ENCODE measurements around the gene AKR1E2.
"Not testable (repeated sequence)": the region's sequence is repeated elsewhere in the genome, so short reads cannot be mapped to it uniquely, and the experiment has no call there.

The AKR1E2 gene

DNA sequence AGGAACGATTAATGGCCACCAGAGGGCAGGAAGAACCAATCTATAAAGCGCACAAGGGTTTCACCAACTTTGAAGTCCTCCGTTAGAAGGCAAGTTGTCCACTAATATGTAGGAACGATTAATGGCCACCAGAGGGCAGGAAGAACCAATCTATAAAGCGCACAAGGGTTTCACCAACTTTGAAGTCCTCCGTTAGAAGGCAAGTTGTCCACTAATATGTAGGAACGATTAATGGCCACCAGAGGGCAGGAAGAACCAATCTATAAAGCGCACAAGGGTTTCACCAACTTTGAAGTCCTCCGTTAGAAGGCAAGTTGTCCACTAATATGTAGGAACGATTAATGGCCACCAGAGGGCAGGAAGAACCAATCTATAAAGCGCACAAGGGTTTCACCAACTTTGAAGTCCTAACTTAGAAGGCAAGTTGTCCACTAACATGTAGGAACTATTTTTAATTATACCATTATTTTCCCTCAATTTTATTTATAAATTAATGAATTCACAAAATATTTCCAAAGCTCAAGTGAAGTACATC lies 10.3 kb upstream of the AKR1E2 start:
- DNase-seq: not testable (repeated sequence)

DNA sequence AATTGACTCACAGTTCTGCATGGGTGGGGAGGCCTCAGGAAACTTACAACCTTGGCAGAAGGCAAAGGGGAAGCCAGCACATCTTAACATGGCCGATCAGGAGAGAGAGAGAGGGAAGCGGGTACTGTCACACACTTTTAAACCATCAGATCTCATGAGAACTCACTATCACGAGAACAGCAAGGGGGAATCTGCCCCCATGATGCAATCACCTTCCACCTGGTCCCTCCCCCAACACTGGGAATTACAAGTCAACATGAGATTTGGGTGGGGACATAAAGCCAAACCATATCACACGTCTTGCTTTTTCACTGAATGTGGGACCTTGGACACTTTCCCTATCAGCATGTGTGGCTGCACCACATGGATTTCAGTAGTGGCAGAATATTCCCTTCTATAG lies 9.0 kb upstream of the AKR1E2 start:
- no peak for DNase-seq

DNA sequence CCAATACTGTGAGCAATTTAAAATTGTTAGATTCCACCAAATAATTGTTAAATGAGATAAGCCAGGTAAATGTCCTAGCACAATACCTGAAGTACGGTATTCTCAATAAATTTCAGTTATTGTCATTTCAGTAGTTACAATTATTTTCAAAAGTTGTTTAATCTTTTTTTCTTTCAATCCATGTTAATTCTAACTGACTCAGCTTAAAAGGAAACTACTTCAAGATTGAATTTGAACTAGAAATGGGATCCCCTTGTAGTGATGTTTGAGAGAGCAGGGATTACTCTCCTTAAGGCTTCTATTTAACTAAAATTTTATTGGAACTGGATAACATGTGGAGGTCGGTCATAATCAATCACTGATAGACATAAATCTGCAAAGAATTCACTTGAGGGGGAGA lies 6.9 kb upstream of the AKR1E2 start:
- DNase-seq: no peak

DNA sequence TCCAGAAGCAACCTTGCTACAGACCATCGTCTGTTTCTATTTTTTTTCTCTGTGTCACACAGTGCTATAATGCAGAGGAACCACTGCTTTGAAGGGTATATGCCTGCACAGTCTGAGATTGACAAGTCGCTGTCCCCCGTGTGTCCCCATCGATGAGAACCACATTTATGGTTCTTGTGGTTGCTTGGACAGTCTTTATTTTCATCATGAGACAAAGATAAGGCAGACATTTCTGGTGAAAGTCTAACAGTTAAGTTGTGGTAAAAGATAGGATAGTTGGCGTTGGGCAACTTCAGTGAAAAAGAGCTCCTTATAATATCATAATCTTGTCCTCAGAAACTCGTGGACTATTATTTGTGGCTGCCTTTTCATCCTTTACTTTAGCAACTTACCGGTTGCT lies 6.3 kb upstream of the AKR1E2 start:
- DNase-seq: no peak

DNA sequence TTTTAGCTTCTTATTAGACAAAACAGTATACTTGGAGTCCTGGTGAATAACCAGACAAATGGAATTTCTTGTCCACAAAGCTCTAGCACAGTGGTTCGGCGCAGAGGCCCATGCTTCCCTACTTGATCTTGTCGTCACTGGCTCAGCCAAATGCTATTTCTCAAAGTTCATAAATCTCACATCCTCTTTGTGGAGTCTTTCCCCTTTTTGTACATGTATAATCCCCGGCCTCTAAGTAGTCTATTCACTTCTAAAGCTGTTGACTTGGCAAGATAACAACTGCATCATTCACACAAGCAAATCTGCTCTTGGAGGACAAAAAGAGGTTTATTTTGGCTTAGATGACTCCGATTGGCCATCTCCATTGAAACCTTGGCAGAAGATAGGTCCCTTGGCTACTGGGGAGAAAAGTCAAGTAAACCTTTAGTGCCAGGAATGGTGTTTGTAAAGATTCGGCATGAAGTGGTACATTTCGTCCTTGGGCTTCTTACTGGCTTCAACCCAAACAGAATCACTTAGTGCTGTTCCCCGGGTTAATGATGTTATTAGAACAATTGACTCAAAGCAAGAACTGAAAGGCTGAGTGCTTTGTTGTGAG lies 5.1 kb upstream of the AKR1E2 start:
- no peak for DNase-seq

DNA sequence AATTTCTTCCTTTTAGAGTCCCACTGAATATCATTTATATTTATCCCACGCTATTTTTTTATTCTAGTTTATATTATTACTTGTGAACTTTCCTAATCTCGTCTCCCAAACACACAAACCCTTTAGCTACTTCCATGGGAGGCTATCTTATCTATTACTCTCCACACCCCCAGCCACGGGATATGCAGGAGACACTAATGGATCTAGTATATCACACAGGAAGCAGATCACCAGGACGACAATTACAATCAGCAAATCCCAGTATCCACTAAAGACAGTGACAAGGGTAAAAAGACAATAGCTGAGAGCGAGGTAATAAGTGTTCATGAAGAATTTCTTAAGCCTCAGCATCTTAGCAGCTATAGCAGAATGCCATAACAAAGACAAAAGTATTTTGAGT lies 3.8 kb upstream of the AKR1E2 start:
- DNase-seq: no peak

DNA sequence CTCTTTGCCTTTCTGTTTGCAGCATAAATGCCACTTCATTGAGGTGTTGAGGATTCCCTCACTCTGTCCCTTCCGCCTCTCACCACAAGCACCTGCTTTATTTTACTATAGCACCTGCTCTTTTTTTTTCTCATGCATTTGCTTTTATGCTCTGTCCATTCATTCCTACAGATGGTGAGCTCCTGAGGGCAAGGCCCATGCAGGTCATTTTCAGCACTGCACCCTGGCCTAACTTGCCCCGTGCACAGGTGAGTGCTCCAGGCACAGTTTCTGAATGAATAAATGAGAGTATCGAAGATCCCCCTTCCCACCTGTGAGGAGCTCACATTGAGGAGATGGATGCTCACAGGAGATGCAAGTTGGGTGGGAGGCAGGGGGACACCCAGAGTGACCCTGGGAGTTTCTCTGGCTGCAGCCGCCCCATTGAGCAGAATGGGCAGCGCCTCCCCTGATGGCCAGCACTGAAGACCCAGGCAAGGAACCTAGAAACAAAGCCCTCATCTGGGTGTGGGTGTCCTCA lies 1.2 kb upstream of the AKR1E2 start:
- no peak for DNase-seq

DNA sequence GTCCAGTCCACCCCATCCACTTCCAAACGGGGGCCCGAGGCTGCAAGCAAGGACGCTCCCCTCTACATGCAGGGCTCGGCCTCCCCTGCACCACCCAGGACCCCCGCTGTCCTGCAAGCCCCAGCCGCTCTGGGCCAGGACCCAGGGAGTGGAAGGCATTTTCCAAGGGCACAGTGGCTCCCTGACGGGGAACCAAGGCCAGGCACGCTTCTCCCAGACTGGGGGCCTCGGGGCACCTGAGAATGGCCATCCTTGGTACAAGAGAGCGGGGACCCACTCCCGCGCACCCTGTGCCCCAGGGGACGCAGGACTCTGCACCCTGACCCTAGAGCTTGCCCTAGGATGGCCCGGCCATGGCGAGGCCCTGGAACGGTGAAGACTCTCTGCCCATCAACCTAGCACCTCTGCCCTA lies 545 bp upstream of the AKR1E2 start:
- DNase-seq: no peak

DNA sequence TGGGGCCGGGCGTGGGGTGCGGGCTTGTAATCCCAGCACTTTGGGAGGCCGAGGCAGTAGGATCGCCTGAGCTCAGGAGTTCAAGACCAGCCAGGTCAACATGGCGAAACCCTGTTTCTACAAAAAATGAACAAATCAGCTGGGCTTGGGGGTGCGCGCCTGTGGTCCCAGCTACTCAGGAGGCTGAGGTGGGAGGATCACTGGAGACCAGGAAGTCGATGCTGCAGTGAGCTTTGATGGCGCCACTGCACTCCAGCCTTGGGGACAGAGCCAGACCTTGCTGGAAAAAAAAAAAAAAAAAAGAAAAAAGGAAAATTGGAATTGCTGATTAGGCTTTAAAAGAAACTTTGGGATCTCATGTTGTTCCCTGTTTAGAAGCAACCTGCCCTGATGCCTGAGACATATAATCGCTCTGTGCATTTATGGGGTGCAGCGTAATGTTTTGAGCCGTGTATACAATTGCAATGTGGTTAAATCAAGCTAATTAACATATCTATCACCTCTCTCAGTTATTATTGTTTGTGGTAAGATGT lies 851 bp downstream of the AKR1E2 start:
- DNase-seq: no peak

DNA sequence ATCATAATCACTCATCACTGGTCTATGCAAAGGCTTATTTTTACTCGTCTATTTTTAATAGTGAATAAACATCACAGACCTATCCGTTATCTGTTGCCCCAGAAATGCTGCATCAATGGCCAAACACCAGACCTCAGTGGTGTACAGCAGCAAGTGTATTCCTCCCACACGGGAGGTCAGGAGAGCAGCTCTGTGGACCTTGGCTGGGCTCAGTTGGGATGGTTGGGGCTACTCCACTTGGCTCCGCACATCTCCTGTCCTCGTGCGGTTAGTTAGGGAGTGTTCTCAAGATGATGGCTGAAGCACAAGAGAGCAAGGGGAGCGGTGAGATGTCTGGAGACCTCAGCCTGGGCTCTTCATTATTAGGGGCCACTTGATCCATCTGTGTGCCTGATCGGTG lies 2.0 kb downstream of the AKR1E2 start:
- no peak for DNase-seq

DNA sequence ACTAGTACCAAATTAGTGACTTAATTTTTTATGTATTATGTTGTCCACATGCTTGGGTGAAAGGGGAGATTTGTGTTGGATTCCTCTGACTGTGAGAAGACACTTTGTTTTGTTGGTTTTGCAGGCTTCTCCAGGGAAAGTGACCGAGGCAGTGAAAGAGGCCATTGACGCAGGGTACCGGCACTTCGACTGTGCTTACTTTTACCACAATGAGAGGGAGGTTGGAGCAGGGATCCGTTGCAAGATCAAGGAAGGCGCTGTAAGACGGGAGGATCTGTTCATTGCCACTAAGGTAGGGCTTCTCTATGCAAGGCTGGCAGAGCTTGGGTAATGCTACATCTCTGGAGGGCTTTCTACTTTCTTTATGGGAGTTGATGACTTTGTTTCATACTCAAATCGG lies 4.5 kb downstream of the AKR1E2 start:
- no peak for DNase-seq

DNA sequence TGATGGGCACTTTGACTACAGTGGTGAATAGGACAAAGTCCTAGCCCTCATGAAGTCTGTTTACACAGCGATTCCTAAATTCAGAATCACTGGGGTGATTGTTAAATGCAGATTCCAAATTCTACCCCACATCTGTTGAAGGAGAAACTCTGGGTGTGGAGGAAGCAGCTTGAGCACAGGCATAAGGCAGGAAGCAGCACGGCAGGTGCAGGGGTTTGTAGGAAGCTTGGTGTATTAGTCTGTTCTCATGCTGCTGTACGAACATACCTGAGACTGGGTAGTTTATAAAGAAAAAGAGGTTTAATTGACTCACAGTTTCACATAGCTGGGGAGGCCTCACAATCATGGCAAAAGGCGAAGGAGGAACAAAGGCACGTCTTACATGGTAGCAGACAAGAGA lies 5.1 kb downstream of the AKR1E2 start:
- no peak for DNase-seq

DNA sequence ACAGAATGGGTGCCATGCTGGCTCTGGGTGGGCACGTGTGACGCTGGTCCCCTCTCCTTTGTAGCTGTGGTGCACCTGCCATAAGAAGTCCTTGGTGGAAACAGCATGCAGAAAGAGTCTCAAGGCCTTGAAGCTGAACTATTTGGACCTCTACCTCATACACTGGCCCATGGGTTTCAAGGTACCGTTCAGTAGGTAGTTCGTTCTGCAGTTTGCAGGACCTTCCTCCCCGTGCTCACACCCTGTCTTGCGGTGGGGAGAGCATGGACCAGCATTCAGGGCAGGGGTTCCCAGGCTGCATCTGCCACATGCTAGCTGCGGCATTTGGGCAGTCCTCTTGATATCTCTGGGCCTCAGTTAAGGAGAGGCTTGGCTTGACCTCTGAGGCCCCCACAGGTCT lies 7.3 kb downstream of the AKR1E2 start:
- no peak for DNase-seq

DNA sequence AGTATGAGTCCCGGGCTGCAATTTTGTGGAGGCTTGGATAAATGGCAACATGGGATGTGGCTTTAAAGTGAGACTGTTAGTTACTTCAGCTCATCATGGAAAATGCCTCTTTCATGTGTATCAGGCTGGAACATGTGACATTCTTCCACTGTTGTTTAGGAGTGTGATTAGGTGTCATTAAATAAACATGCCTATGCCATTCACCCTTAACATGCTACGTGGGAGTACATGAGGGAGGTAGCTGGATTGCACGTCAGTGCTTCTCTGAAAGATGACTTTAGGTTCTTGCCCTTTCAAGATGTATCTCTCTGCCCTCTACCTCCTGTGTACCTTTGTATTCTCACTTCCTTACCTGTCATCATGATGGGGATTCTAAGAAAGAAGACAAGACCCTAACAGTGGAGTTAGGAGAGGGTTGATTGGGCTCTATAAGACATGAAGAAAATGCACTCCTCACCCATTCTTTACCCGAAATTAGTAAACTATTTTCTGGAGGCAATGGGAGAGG lies 8.9 kb downstream of the AKR1E2 start:
- DNase-seq: no peak

DNA sequence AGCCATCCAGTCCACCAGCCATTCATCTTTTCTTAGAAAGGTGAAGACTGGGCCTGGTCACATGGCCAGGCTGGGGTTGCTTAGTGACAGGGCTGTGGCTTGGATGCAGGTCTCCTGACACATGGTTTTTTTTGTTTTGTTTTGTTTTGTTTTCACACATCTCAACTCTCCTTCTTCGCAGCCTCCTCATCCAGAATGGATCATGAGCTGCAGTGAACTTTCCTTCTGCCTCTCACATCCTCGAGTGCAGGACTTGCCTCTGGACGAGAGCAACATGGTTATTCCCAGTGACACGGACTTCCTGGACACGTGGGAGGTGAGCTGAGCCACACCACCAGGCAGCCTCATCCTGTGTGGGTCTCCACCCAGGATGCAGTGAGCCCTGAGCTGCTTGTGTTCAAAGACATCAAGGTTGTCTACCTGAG lies 9.5 kb downstream of the AKR1E2 start:
- no peak for DNase-seq

DNA sequence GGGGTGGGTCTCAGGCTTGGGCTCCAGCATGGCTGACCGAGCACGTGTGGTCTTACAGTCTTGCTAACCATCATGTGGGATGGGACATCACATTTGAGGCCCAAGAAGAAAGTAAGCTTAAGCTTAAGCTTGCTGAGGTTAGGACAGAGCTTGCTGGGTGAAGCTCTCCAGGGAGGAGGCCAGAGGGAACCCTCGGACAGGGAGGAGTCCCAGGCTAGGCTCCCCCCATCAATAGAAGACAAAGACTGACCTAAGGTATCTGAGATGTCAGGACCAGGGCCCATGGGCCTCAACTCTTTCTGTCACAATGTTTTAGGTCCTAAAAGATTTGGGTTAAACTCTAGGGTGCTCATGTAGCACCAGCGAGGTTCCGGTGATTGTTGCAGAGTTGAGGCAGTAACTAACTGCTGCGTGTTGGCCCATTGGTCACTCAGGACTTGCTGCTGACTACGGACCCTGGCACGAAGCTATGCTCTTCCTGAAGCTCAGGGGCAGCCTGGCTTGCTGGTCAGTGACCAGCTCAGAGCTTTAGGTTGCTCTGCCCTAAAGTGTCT lies 10.5 kb downstream of the AKR1E2 start:
- no peak for DNase-seq

DNA sequence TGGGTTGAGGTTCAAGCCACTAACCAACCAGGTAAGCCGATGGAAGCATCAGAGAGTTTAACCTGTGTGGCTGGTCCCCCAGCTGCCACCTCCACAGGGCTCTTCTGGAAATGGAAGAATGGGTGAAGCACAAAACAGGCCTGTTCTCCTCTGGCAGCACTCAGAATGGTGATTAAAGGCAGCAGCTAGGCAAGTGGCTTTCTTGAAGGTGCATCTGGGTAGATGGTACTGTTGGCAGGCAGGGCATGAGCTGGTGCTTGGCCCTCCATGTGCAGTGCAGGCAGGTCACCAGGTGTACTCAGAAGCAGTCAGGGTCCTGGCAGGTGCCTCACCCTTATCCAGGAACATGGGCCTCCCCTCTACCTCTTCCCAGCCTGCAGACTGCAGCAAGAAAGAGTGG lies 11.5 kb downstream of the AKR1E2 start:
- DNase-seq: no peak

DNA sequence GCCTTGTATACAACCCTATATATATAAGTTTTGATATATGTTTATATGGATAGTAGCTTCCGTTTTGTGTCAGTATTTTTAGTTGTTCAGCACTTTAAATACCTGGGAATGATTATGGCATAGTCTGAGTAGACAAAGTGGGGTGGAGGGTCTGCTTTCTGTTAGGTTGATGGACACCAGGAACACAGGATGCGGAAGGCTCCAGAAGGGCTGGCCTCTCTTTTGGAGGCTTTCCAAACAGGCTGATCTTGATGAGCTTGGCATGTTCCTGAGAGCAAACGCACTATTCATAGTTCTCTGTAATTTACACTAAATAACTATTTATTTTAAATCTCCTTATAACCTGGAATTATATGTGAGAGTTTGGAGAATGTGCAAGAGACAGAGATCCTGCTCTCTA lies 12.7 kb downstream of the AKR1E2 start:
- DNase-seq: no peak

DNA sequence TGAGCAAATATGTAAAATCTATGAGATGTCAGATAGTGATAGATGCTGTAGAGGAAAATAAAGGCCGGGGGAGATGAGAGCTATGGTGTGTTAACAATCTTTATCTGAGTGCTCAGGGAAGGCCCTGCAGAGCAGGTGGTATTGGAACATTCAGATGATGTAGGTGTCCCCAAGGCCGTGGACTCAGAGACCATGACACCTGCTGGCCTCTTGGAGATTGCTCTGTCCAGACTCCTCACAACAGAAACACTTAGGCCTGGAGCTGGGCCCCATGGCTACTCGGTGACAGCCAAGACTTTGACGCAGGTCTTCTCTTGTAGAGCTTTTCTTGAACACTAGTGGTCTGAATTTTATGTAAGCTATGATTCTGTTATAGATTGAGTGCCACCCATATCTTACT lies 13.3 kb downstream of the AKR1E2 start:
- no peak for DNase-seq

DNA sequence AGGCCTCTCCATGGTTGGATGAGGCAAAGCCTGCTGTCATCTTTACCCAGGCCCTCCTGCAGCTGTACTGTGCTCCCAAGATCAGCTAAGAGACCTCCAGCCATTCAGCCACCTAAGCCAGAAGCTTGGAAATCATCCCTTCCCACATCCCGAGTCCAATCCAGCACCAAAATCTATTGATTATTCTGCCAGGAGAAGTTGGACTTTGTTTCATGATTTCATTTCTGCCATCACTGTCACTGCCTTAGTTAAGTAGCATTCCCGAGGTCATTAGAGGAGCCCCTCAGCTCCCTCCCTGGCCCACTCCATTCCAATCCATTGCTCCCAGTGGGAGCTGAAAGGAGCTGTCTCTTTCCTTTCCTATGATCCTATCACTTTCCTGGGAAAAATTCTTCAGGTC lies 14.1 kb downstream of the AKR1E2 start:
- DNase-seq: no peak

DNA sequence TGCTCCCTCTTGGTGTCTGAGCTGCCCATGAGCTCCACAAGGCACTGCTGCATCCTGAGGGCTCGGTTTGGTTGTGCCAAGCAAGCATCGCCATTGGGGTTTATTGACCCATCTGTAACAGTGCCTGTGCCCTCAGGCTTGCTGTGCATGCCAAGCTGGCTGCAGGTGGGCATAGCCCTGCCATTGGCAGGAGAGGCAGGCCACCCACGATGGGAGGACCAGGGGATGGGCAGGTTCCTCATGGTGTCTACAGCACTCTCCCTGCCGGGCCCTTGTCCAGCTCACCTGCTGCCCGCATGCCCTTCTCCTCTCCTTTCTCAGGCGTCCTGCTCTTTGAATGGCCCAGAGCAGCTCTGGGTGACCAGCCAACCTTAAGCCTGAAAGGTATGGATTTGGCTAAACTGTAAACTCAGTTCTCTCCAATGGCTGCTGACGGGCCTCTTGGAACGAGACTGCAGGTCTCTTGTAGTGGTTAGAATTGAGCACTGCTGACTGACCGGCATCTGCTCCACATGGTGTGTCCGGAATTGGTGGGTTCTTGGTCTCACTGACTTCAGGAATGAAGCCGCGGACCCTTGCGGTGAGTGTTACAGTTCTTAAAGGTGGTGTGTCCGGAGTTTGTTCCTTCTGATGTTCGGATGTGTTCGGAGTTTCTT lies 17.6 kb downstream of the AKR1E2 start:
- DNase-seq: no peak

DNA sequence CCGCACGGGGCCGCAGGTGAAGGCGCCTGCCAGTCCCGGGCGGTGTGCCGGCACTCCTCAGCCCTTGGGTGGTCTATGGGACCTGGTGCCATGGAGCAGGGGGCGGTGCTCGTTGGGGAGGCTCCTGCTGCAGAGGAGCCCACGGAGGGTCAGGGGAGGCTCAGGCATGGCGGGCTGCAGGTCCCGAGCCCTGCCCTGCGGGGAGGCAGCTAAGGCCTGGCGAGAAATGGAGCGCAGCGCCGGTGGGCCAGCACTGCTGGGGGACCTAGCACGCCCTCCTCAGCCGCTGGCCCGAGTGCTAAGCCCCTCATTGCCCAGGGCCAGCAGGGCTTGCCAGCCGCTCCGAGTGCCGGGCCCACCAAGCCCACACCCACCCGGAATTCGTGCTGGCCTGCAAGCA lies 18.9 kb downstream of the AKR1E2 start:
- DNase-seq: no peak

DNA sequence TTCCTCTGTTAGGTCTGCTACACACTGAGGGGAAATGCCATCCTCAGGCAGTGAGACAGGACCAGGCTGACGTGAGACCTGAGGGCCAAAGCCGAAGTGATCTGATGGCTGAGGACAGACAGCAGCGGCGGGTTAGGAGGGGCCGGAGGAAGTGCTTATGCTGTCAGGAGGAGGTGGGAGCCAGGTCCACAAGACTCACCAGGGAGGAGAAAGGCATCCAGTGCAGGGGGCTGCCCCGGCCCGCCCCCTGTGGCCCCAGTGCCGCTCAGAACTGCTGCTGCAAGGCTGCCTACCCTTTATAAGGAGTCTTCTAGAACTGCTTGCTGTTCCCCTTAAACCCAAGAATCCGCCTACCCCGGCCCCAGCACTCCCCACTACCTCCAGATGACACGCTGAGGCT lies 19.8 kb downstream of the AKR1E2 start:
- no peak for DNase-seq

DNA sequence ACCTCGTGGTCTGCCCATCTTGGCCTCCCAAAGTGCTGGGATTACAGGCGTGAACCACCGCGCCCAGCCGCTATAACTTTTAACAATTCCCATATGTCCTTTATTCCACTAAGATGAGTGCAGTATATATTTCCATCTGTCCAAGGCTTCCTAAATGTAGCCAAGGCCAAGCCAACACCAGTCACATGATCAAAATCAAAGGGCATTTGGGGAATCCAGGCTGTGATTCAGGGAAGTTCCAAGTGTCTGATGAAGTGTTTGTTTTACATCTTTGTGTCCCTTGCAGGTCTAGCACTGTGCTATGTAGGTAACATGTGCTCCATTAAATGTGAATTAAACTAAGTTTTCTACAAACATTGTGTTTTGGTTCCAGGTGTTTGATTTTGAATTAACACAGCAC lies 20.8 kb downstream of the AKR1E2 start:
- DNase-seq: no peak

Data from DMS79 treated with DMSO at 0.1 percent for 48 hours (cell line).